IMR-90 (cell line): ENCODE data around the gene WIPF1. TPM values are rescaled to one million over a fixed set of nuclear protein-coding genes. Genes with fewer than 3 reads are reported as not detected.

Experiments
- ATAC-seq: fragments of 200-7000 bp; cut with Tn5 transposase; 2 replicates; pipeline ENCODE4 v1.9.1; 2020; ENCODE audit warnings: low read depth, mild to moderate bottlenecking, moderate library complexity
- BruUV-seq: library from RNA; stranded (reverse); fragments of 400-500 nt; replicated peaks from 2 replicates; lab custom pipeline; 2021; lab: Mats Ljungman, UMichigan
- CTCF ChIA-PET: fragments of 300-600 bp; formaldehyde crosslinking; extraction: SDS; loops from one replicate; lab custom pipeline; 2021; ENCODE audit warnings: antibody characterized with exemption; lab: Yijun Ruan, JAX
- POLR2A ChIA-PET: fragments of 300-600 bp; sonication (Branson Sonifier 250); formaldehyde crosslinking; loops from one replicate; lab custom pipeline; 2022; ENCODE audit warnings: antibody characterized with exemption; ENCODE audit not compliant: unreplicated experiment; lab: Charles Lee
- DNase-seq: peaks from one replicate; pipeline ENCODE4 v3.0.0; 2013
- H2AFZ ChIP-seq: replicated peaks from 2 replicates; pipeline ENCODE3; 2013; ENCODE audit warnings: low read length, mild to moderate bottlenecking; ENCODE audit not compliant: poor library complexity
- H2AK5ac ChIP-seq: 2 replicates; pipeline ENCODE4 v1.6.1; 2013; ENCODE audit warnings: low read depth, low read length, inconsistent platforms
- H2AK9ac ChIP-seq: replicated peaks from 2 replicates; pipeline ENCODE3; 2013; ENCODE audit warnings: mild to moderate bottlenecking, low read depth, low read length, moderate library complexity; ENCODE audit not compliant: poor library complexity
- H2BK120ac ChIP-seq: 2 replicates; pipeline ENCODE4 v1.6.1; 2013; ENCODE audit warnings: low read depth, low read length, inconsistent platforms
- H2BK15ac ChIP-seq: 3 replicates; pipeline ENCODE4 v1.6.1; 2013; ENCODE audit warnings: low read depth, low read length, inconsistent platforms
- H2BK20ac ChIP-seq: 2 replicates; pipeline ENCODE4 v1.6.1; 2013; ENCODE audit warnings: low read depth, mild to moderate bottlenecking, inconsistent platforms, low read length, moderate library complexity
- H2BK5ac ChIP-seq: 2 replicates; pipeline ENCODE4 v1.6.1; 2013; ENCODE audit warnings: mild to moderate bottlenecking, low read depth, low read length, inconsistent platforms; ENCODE audit not compliant: poor library complexity, severe bottlenecking
- H3K14ac ChIP-seq: replicated peaks from 2 replicates; pipeline ENCODE4 v1.6.1; 2013; ENCODE audit warnings: low read depth, low read length, inconsistent platforms
- H3K18ac ChIP-seq: 2 replicates; pipeline ENCODE4 v1.6.1; 2013; ENCODE audit warnings: low read depth, low read length, control low read depth
- H3K23ac ChIP-seq: 2 replicates; pipeline ENCODE4 v1.6.1; 2013; ENCODE audit warnings: low read depth, low read length, inconsistent platforms
- H3K27ac ChIP-seq: 2 replicates; pipeline ENCODE4 v1.5.1; 2013; ENCODE audit warnings: mild to moderate bottlenecking, control low read depth, low read length; ENCODE audit not compliant: insufficient read depth
- H3K27me3 ChIP-seq: 2 replicates; pipeline ENCODE4 v1.6.1; 2013; ENCODE audit warnings: low read length; ENCODE audit not compliant: control insufficient read depth, insufficient read depth
- H3K36me3 ChIP-seq: 2 replicates; pipeline ENCODE4 v1.6.1; 2013; ENCODE audit warnings: low read length, mixed read lengths; ENCODE audit not compliant: control insufficient read depth, insufficient read depth
- H3K4ac ChIP-seq: 2 replicates; pipeline ENCODE4 v1.6.1; 2013; ENCODE audit warnings: low read depth, low read length, inconsistent platforms
- H3K4me1 ChIP-seq: 2 replicates; pipeline ENCODE4 v1.6.1; 2013; ENCODE audit warnings: low read length, mixed read lengths; ENCODE audit not compliant: control insufficient read depth, insufficient read depth
- H3K4me2 ChIP-seq: 2 replicates; pipeline ENCODE4 v1.6.1; 2013; ENCODE audit warnings: low read depth, mild to moderate bottlenecking, control low read depth, low read length, moderate library complexity
- H3K4me3 ChIP-seq: 2 replicates; pipeline ENCODE4 v1.5.1; 2013; ENCODE audit warnings: low read depth, mild to moderate bottlenecking, control low read depth, low read length, moderate library complexity; ENCODE audit not compliant: insufficient read depth
- H3K56ac ChIP-seq: 2 replicates; pipeline ENCODE4 v1.6.1; 2013; ENCODE audit warnings: low read length, inconsistent platforms; ENCODE audit not compliant: insufficient read depth; ENCODE audit errors: extremely low read depth
- H3K79me1 ChIP-seq, 2 experiments: 2 replicates each; pipeline ENCODE4 v1.6.1; 2013; ENCODE audit warnings: low read length in 2 of 2, inconsistent platforms in 1 of 2, low read depth in 1 of 2
- H3K9ac ChIP-seq: 2 replicates; pipeline ENCODE4 v1.6.1; 2013; ENCODE audit warnings: low read depth, low read length, control low read depth
- H3K9me1 ChIP-seq: 2 replicates; pipeline ENCODE4 v1.6.1; 2013; ENCODE audit warnings: low read length, inconsistent platforms; ENCODE audit not compliant: insufficient read depth
- H3K9me3 ChIP-seq: 2 replicates; pipeline ENCODE4 v1.6.1; 2013; ENCODE audit warnings: low read length; ENCODE audit not compliant: control insufficient read depth, insufficient read depth
- H4K20me1 ChIP-seq: 2 replicates; pipeline ENCODE4 v1.6.1; 2013; ENCODE audit warnings: low read length, inconsistent platforms; ENCODE audit not compliant: insufficient read depth
- H4K5ac ChIP-seq: 2 replicates; pipeline ENCODE4 v1.6.1; 2013; ENCODE audit warnings: mild to moderate bottlenecking, low read depth, low read length, control low read depth
- H4K8ac ChIP-seq, 2 experiments: 2 replicates each; pipeline ENCODE4 v1.6.1; 2013; ENCODE audit warnings: low read depth in 2 of 2, low read length in 2 of 2, control low read depth in 1 of 2, inconsistent platforms in 1 of 2
- H4K91ac ChIP-seq: 2 replicates; pipeline ENCODE4 v1.6.1; 2013; ENCODE audit warnings: low read depth, low read length, inconsistent platforms; ENCODE audit not compliant: insufficient read depth
- CEBPB ChIP-seq: IDR thresholded peaks from 2 replicates; pipeline ENCODE4 v1.6.1; 2012; ENCODE audit warnings: low read depth, low read length, improper control_type of control experiment
- CHD1 ChIP-seq: IDR thresholded peaks from 2 replicates; pipeline ENCODE4 v1.6.1; 2012; ENCODE audit warnings: low read depth, low read length, improper control_type of control experiment
- ELK1 ChIP-seq: fragments of 150-350 bp; IDR thresholded peaks from 2 replicates; pipeline ENCODE4 v1.6.1; 2016; ENCODE audit warnings: low read depth, mild to moderate bottlenecking, low read length, moderate library complexity, borderline replicate concordance
- MAFK ChIP-seq: IDR thresholded peaks from 2 replicates; pipeline ENCODE4 v1.6.1; 2012; ENCODE audit warnings: low read depth, low read length, improper control_type of control experiment
- MAZ ChIP-seq: IDR thresholded peaks from 2 replicates; pipeline ENCODE4 v1.6.1; 2012; ENCODE audit warnings: low read depth, mild to moderate bottlenecking, low read length, improper control_type of control experiment, moderate library complexity, borderline replicate concordance
- NFE2L2 ChIP-seq: fragments of 150-350 bp; IDR thresholded peaks from 2 replicates; pipeline ENCODE4 v1.6.1; 2016; ENCODE audit warnings: low read depth, mild to moderate bottlenecking, low read length
- POLR2A ChIP-seq: IDR thresholded peaks from 2 replicates; pipeline ENCODE4 v1.6.1; 2012; ENCODE audit warnings: mild to moderate bottlenecking, low read depth, low read length
- SMC3 ChIP-seq: fragments of 150-350 bp; IDR thresholded peaks from 2 replicates; pipeline ENCODE4 v1.6.1; 2016; ENCODE audit warnings: low read depth, mild to moderate bottlenecking, antibody characterized with exemption, low read length, moderate library complexity
- USF2 ChIP-seq: fragments of 150-350 bp; IDR thresholded peaks from 2 replicates; pipeline ENCODE4 v1.6.1; 2017; ENCODE audit warnings: mild to moderate bottlenecking, antibody characterized with exemption, low read length, low read depth
- WGBS, 2 experiments: methylation state at CpG; one replicate each; pipeline versions ENCODE4 v1.1.5 to v1.1.7; 2013; ENCODE audit warnings: missing lambda C conversion rate in 2 of 2; ENCODE audit not compliant: insufficient read length in 1 of 2; ENCODE audit errors: extremely low coverage in 2 of 2; 5-methylcytosine and 5-hydroxymethylcytosine counted together
- dilution Hi-C: fragments of 300-500 bp; cut with HindIII; formaldehyde crosslinking; loops from one replicate; pipeline ENCODE4 v1.14.3; 2018; ENCODE audit warnings: low sequenced_read_pairs; ENCODE audit not compliant: unreplicated experiment
- in situ Hi-C: fragments of 300-500 bp; cut with MboI; formaldehyde crosslinking; loops from 3 replicates; pipeline ENCODE4 v1.14.3; 2019; ENCODE audit warnings: low sequenced_read_pairs, inconsistent platforms, mixed read lengths
- intact Hi-C: fragments of 100-400 bp; cut with micrococcal nuclease; formaldehyde crosslinking; loops from 2 replicates; pipeline ENCODE4 v1.10.0; 2022
- polyA plus RNA-seq, 3 experiments: library from polyadenylated mRNA; depleted of rRNA; stranded (reverse); fragments of >200 nt; gene quantifications; 2 replicates each; pipeline ENCODE4 v1.2.3, GENCODE V29; 2012; ENCODE audit warnings: low replicate concordance in 1 of 3
- total RNA-seq: library from RNA; depleted of rRNA; stranded (reverse); fragments of >200 nt; gene quantifications from 2 replicates; pipeline ENCODE4 v1.2.3, GENCODE V29; 2012

Gene WIPF1
- total and polyA plus RNA-seq, 2 of the 4 experiments (the other 2 are of a cell fraction) = 2.7 to 13.5 TPM

- H3K4me2 ChIP-seq = no peak overlapping the region; the same call in 1 of the 2 replicates
These were observed 6.5 kb downstream of the WIPF1 start for GRCh38 chr2:174590928-174591648.

More at GRCh38 chr2:174590928-174591648, 6.5 kb downstream of the WIPF1 start:
- Histone ChIP-seq H2AK9ac (no peak overlapping the region), H3K14ac (peak overlapping the region; percentile 27; the same call in 1 of the 2 replicates), H4K20me1 (0 out of 2 replicates have a peak, but pooled peaks cover 3% of the 10 kb centered on the region), H3K27ac (no peak overlapping the region), H3K9ac (no peak overlapping the region), H3K56ac (no peak overlapping the region), H2BK15ac (0 out of 3 replicates have a peak overlapping the region, but pooled peaks have one; percentile 77), H2BK120ac (peak overlapping the region; percentile 10; the same call in 1 of the 2 replicates), H4K8ac (peak overlapping the region in 1 of 2 experiments; percentile 31; a peak in 1 of 4 replicates), H3K4me3 (no peak overlapping the region), H2AK5ac (peak overlapping the region; percentile 67; the same call in 1 of the 2 replicates), H3K4me1 (peaks cover 23% of the 10 kb centered on the region), H2BK20ac (peak overlapping the region; percentile 38; the same call in 1 of the 2 replicates), H4K91ac (no peak overlapping the region), H3K27me3 (no peaks in the 10 kb centered on the region), H3K23ac (peak overlapping the region; percentile 31; the same call in 1 of the 2 replicates), H2AFZ (no peak overlapping the region), H3K9me1 (peaks cover 11% of the 10 kb centered on the region), H3K79me1 (peaks cover 12 to 23% of the 10 kb centered on the region in 2 experiments), H2BK5ac (no peak overlapping the region), H3K9me3 (no peaks in the 10 kb centered on the region), H3K18ac (peak overlapping the region; percentile 50; the same call in 1 of the 2 replicates), H3K36me3 (no peaks in the 10 kb centered on the region), H3K4ac (peak overlapping the region; percentile 68; the same call in 1 of the 2 replicates), H4K5ac (peak overlapping the region; percentile 22; the same call in 1 of the 2 replicates)
- peak; percentile 55 for DNase-seq
- WGBS, 2 experiments = no CpG with 5 or more reads among the region's 5 CpGs
- BruUV-seq = no TSS peak
- in situ Hi-C loops (no loop called here), dilution Hi-C loops (no loop called here), intact Hi-C loops (loop anchor here (10.0 kb wide), 1 partner anchor 404 kb away; no protein-coding TSS in a partner anchor)
- TF ChIP-seq CEBPB (no peak), ELK1 (no peak), SMC3 (no peak), MAFK (no peak), POLR2A (no peak), MAZ (no peak), NFE2L2 (no peak), USF2 (no peak), CHD1 (no peak)
- POLR2A ChIA-PET = no interaction called here
- CTCF ChIA-PET = no interaction called here
- ATAC-seq = peak; percentile 38
